ENCODE measurements around the gene GJA8.

GRCh38 chr1:147907786-147908509 lies 5.4 kb downstream of the GJA8 start:
- TF ChIP-seq CTCF (IDR thresholded peaks at IDR 0.05; ENCODE audit: poor library complexity) (no peak), EZH2 (IDR thresholded peaks at IDR 0.05; ENCODE audit: borderline replicate concordance) (no peak), EZH2phosphoT487 (IDR thresholded peaks at IDR 0.05; ENCODE audit: low read depth, severe bottlenecking, unreplicated experiment) (no peak)
